Medulla oblongata (tissue), 1 donor: ENCODE measurements around the gene EIF4E1B.

ENCODE experiments used
- DNase-seq: peaks from one replicate; pipeline ENCODE4 v3.0.0-alpha.2; 2015; ENCODE audit errors: extremely low spot score

The EIF4E1B gene

GRCh38 chr5:176663566-176663965 is 33.1 kb downstream of the EIF4E1B start:
- DNase-seq: no peak

- DNase-seq: no peak
These were observed 34.0 kb downstream of the EIF4E1B start for GRCh38 chr5:176664479-176664878.

GRCh38 chr5:176664886-176665285 is 34.4 kb downstream of the EIF4E1B start:
- no peak for DNase-seq

- no peak for DNase-seq
These were observed 35.0 kb downstream of the EIF4E1B start for GRCh38 chr5:176665517-176665916.

GRCh38 chr5:176667637-176668036 is 37.2 kb downstream of the EIF4E1B start:
- no peak for DNase-seq

- DNase-seq: no peak
These were observed 40.0 kb downstream of the EIF4E1B start for GRCh38 chr5:176670449-176670848.

- DNase-seq: no peak
These were observed 40.9 kb downstream of the EIF4E1B start for GRCh38 chr5:176671399-176671798.

GRCh38 chr5:176671890-176672747 is 41.6 kb downstream of the EIF4E1B start:
- no peak for DNase-seq

- DNase-seq: no peak
These were observed 43.4 kb downstream of the EIF4E1B start for GRCh38 chr5:176673651-176674583.

- DNase-seq: no peak
These were observed 44.3 kb downstream of the EIF4E1B start for GRCh38 chr5:176674799-176675198.

GRCh38 chr5:176675676-176676360 is 45.3 kb downstream of the EIF4E1B start:
- no peak for DNase-seq

- no peak for DNase-seq
These were observed 45.9 kb downstream of the EIF4E1B start for GRCh38 chr5:176676361-176676824.

GRCh38 chr5:176677209-176677939 is 46.9 kb downstream of the EIF4E1B start:
- DNase-seq: peak; percentile 6

GRCh38 chr5:176678584-176678983 is 48.1 kb downstream of the EIF4E1B start:
- DNase-seq: no peak

GRCh38 chr5:176679365-176680225 is 49.1 kb downstream of the EIF4E1B start:
- DNase-seq: no peak

GRCh38 chr5:176680226-176680563 is 49.7 kb downstream of the EIF4E1B start:
- DNase-seq: no peak

- DNase-seq: no peak
These were observed 51.6 kb downstream of the EIF4E1B start for GRCh38 chr5:176682016-176682531.

- DNase-seq: no peak
These were observed 54.5 kb downstream of the EIF4E1B start for GRCh38 chr5:176685010-176685409.

GRCh38 chr5:176687247-176687646 is 56.8 kb downstream of the EIF4E1B start:
- no peak for DNase-seq

- DNase-seq: no peak
These were observed 57.4 kb downstream of the EIF4E1B start for GRCh38 chr5:176687881-176688280.
